ENCODE data around the gene IGF1R. TPM values are rescaled to one million over a fixed set of nuclear protein-coding genes. Genes with fewer than 3 reads are reported as not detected.
A peak's percentile ranks its signal among the peaks of the same experiment; 100 is the strongest.

IGF1R gene
- total and polyA plus RNA-seq, 3 experiments from 2014 or later: 2.1 to 11.3 (median 10.9) TPM

DNA sequence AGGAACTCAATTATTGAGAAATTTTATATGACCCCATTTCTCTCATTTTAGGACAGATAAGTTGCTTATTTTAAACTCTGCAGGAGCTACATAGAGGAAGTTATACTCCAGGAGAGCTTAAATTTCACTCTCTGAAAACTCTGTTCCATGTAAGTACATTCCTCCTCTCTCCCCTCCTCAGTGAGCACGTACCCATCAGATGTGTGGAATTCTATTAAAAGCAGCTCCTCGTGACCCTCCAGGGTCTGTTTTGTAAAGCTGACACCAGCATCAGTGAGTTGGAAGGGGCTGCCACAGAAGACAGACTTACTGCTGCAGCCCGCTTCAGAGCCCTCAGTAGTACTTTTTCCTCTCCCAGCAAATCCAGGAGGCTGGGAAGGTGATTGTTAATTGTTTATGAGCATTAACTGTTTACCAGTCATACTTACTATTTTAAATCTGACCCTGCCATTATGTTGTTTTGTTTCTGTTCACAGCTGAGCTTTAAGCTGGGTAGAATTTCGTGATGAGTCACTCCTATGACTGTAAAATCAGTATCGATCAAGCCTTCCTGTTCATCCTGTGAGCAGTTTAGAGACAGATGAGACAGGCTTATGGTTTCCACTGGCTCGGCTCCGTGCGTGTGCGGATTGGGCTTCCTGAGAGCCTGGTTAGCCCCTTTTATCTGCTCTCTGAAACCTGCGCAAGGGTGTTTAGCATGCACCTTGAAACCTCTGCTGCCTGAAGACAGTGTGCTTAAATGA, 20.4 kb downstream of the IGF1R start:
- Histone ChIP-seq H3K9me3 (ENCODE audit: low read length) (no peaks in the 10 kb centered on the region), H3K4me1 (ENCODE audit: insufficient read depth, low read length) (peaks cover 30% of the 10 kb centered on the region), H3K4me3 (ENCODE audit: low read length) (no peak overlapping the region), H3K27ac (ENCODE audit: low read depth, low read length) (no peak overlapping the region), H3K27me3 (ENCODE audit: insufficient read depth, low read length, poor library complexity, severe bottlenecking) (no peaks in the 10 kb centered on the region), H3K36me3 (ENCODE audit: insufficient read depth, low read length) (no peaks in the 10 kb centered on the region)
- Mint-ChIP-seq H3K27me3 (peaks cover 1 to 4% of the 10 kb centered on the region in 2 donors), H3K36me3 (no peaks in the 10 kb centered on the region), H3K27ac (peak overlapping the region in 3 of 8 donors; percentile 29 to 65 (median 63)), H3K4me1 (peaks cover 5 to 16% (median 13%) of the 10 kb centered on the region in 3 donors), H3K4me3 (no peak overlapping the region), H3K9me3 (no peaks in the 10 kb centered on the region)
- no peak for DNase-seq
- POLR2A ChIA-PET: no interaction called here
- CTCF ChIA-PET: interaction anchor here (0.5 kb wide), 1 partner anchor 85 kb away, joined by 3 read pairs; no protein-coding TSS in a partner anchor

DNA sequence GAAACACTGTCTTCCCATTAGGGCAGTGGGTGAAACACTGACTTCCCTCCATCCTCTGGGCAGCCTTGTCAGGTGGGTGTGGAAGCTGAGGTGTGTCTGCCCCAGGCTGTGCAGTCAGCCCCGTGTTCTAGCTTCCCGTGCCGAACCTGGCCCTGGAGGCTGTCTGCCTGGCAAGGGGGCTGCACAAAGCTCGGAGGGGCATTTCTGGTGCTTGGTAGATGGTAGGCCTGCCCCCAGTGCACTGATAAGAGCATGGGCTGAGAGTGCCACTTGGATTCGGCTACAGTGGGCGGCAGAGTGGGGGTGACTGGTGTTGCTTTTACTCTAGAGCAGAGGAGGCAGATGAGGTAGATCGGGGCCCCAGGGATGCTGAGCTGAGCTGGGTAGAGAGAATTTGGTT, 21.3 kb downstream of the IGF1R start:
- Mint-ChIP-seq H3K4me1 (peaks cover 4 to 16% (median 13%) of the 10 kb centered on the region in 3 donors), H3K36me3 (no peaks in the 10 kb centered on the region), H3K27ac (no peak overlapping the region), H3K9me3 (no peaks in the 10 kb centered on the region), H3K4me3 (no peak overlapping the region), H3K27me3 (peaks cover 1 to 4% of the 10 kb centered on the region in 2 donors)
- DNase-seq: no peak
- Histone ChIP-seq H3K36me3 (ENCODE audit: insufficient read depth, low read length) (no peaks in the 10 kb centered on the region), H3K27me3 (ENCODE audit: insufficient read depth, low read length, poor library complexity, severe bottlenecking) (no peaks in the 10 kb centered on the region), H3K9me3 (ENCODE audit: low read length) (no peaks in the 10 kb centered on the region), H3K27ac (ENCODE audit: low read depth, low read length) (no peak overlapping the region), H3K4me1 (ENCODE audit: insufficient read depth, low read length) (peaks cover 30% of the 10 kb centered on the region), H3K4me3 (ENCODE audit: low read length) (no peak overlapping the region)
- ChIA-PET CTCF (interaction anchor here (0.5 kb wide), 1 partner anchor 84 kb away, joined by 3 read pairs; no protein-coding TSS in a partner anchor), POLR2A (no interaction called here)

DNA sequence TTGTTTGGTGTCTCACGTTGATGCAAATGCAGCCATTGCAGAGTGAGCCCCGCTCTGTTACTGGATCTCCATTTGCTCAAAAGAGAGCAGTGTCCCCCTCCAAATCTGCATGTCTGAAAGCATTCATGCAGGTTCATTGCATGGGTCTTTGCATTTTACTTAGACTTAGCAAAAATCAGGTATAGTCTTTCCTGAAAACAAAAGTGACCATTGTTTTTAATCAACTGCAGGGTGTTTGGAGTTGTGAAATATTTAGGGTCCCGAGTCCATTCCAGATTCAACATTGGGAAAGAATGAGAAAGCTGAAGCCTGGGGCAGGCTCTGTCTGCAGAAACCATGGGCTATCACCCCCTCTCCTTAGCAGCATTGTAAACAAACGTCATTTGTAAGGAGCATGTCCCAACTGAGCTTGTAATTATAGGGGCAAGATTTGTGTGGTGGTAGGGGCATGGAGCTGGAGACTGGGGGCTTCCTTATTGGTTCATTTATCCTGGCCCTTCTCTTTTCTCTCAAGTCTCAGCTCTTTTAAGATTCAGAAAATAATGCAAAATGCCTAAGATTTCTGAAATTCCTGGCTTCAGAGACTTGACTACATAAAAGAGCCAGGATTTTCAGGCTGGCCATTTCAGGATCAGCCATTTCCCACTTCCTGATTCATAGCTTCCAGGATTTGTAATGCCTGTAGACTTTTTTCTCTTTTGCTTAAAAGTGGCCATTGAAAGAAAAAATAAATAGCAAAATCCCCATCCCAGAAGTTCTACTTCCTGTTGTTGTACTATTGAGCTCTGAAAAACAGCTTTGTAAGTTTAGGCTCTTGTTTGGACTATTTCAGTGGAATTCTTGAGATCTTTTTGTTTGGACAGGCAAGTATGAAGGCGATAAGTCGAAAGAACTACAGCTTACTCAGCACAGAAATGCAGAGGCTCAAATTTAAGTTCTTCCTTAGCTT, 23.0 kb downstream of the IGF1R start:
- Mint-ChIP-seq H3K36me3 (no peaks in the 10 kb centered on the region), H3K4me1 (peaks cover 4 to 16% (median 13%) of the 10 kb centered on the region in 3 donors), H3K4me3 (no peak overlapping the region), H3K9me3 (no peaks in the 10 kb centered on the region), H3K27me3 (peaks cover 1 to 4% of the 10 kb centered on the region in 2 donors), H3K27ac (peak overlapping the region in 1 of 8 donors; percentile 38)
- ChIA-PET POLR2A (no interaction called here), CTCF (interaction anchor here (0.9 kb wide), 1 partner anchor 12 kb away, joined by 6 read pairs; no protein-coding TSS in a partner anchor)
- H3K27me3 ChIP-seq (ENCODE audit: insufficient read depth, low read length, poor library complexity, severe bottlenecking): no peaks in the 10 kb centered on the region
- no peak overlapping the region for H3K4me3 ChIP-seq (ENCODE audit: low read length)
- H3K36me3 ChIP-seq (ENCODE audit: insufficient read depth, low read length): no peaks in the 10 kb centered on the region
- DNase-seq: no peak
- no peaks in the 10 kb centered on the region for H3K9me3 ChIP-seq (ENCODE audit: low read length)
- H3K27ac ChIP-seq (ENCODE audit: low read depth, low read length): no peak overlapping the region
- H3K4me1 ChIP-seq (ENCODE audit: insufficient read depth, low read length): peaks cover 30% of the 10 kb centered on the region

DNA sequence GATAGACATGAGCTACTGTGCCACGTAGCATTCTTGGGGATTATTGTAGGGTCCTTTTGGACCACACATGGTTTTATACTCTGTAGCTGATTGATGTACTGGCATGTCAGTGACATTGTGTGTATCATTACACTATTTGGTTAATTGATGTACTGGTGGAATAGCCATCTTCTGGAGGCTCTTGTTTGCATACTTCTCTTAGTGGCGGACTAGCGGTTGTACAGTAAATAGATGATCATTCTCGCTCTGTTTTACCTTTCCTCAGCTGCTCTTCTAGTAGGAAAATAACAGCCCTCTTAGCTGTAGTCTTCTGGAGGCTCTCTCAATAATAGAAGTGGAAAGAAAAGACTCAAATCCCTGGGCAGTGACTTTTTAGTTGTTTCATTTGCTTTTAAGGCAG, 24.8 kb downstream of the IGF1R start:
- no peaks in the 10 kb centered on the region for H3K9me3 Mint-ChIP-seq
- H3K27ac Mint-ChIP-seq: peak overlapping the region in 1 of 8 donors; percentile 30
- peaks cover 4 to 16% (median 13%) of the 10 kb centered on the region in 3 donors for H3K4me1 Mint-ChIP-seq
- Histone ChIP-seq H3K27me3 (ENCODE audit: insufficient read depth, low read length, poor library complexity, severe bottlenecking) (no peaks in the 10 kb centered on the region), H3K4me3 (ENCODE audit: low read length) (no peak overlapping the region), H3K27ac (ENCODE audit: low read depth, low read length) (no peak overlapping the region), H3K4me1 (ENCODE audit: insufficient read depth, low read length) (peaks cover 30% of the 10 kb centered on the region), H3K36me3 (ENCODE audit: insufficient read depth, low read length) (no peaks in the 10 kb centered on the region), H3K9me3 (ENCODE audit: low read length) (no peaks in the 10 kb centered on the region)
- no peak for DNase-seq
- ChIA-PET POLR2A (no interaction called here), CTCF (no interaction called here)
- no peaks in the 10 kb centered on the region for H3K36me3 Mint-ChIP-seq
- H3K27me3 Mint-ChIP-seq: peaks cover 0 to 4% of the 10 kb centered on the region in 2 donors
- no peak overlapping the region for H3K4me3 Mint-ChIP-seq

DNA sequence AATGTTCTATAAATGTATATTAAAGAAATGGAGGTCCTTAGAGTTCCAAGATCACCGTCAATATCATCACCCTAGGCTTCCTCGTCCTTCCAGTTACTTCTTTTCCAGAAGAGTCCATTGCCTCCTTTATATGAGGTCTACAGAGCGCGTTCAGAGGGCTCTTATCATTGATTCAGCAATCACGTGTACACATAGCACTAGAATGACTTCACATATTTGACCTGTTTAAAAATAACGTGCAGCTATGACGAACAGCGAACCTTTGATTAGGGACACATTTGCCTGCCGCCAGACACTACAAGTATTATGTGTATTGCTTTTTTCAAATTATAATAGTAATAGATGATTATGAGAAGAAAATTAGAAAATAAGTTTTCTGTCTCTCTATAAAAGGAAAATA, 26.0 kb downstream of the IGF1R start:
- H3K27me3 Mint-ChIP-seq: peaks cover under 1 to 1% of the 10 kb centered on the region in 2 donors
- H3K4me1 Mint-ChIP-seq: peaks cover 4 to 8% (median 7%) of the 10 kb centered on the region in 3 donors
- CTCF ChIA-PET: no interaction called here

DNA sequence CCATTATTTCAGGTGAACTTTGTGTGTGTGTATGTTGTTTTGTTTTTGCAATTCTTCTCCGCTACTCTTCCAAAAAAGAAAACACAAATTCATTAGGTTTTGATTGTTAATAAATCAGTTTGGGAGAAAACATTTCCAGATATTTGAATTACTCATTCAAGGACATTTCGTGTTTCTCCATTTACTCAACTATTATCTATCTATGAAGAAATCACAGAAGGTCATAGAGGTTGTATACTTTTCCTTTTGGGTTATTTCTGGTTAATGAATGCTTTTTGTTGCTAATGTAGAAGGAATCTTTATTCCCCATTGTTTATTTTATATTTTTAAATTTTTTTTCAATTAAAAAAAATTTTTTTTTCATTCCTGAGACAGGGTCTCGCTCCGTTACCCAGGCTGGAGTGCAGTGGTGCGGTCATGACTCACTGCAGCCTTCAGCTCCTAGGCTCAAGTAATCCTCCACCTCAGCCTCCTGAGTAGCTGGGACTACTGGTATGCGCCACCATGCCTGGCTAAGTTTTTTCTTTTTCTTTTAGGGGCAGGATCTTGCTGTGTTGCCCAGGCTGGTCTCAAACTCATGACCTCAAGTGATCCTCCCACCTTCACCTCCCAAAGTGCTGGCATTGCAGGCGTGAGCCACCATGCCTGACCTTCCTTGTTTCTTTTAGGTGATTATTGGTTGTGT, 28.4 kb downstream of the IGF1R start:
- Histone ChIP-seq H3K4me1 (ENCODE audit: insufficient read depth, low read length) (no peaks in the 10 kb centered on the region), H3K27me3 (ENCODE audit: insufficient read depth, low read length, poor library complexity, severe bottlenecking) (no peaks in the 10 kb centered on the region), H3K4me3 (ENCODE audit: low read length) (no peak overlapping the region), H3K36me3 (ENCODE audit: insufficient read depth, low read length) (no peaks in the 10 kb centered on the region), H3K9me3 (ENCODE audit: low read length) (no peaks in the 10 kb centered on the region), H3K27ac (ENCODE audit: low read depth, low read length) (no peak overlapping the region)
- ChIA-PET CTCF (no interaction called here), POLR2A (interaction anchor here (0.6 kb wide), 1 partner anchor 290 kb away, joined by 3 read pairs; no protein-coding TSS in a partner anchor)
- Mint-ChIP-seq H3K4me3 (no peak overlapping the region), H3K9me3 (no peaks in the 10 kb centered on the region), H3K4me1 (peaks cover 4 to 6% (median 5%) of the 10 kb centered on the region in 3 donors), H3K27ac (no peak overlapping the region), H3K27me3 (peaks cover 0 to 1% of the 10 kb centered on the region in 2 donors), H3K36me3 (no peaks in the 10 kb centered on the region)
- no peak for DNase-seq

More for the DNA sequence above, 26.0 kb downstream of the IGF1R start:
- Histone ChIP-seq H3K27me3 (ENCODE audit: insufficient read depth, low read length, poor library complexity, severe bottlenecking) (no peaks in the 10 kb centered on the region), H3K9me3 (ENCODE audit: low read length) (no peaks in the 10 kb centered on the region), H3K27ac (ENCODE audit: low read depth, low read length) (no peak overlapping the region), H3K4me1 (ENCODE audit: insufficient read depth, low read length) (peaks cover 21% of the 10 kb centered on the region), H3K4me3 (ENCODE audit: low read length) (no peak overlapping the region), H3K36me3 (ENCODE audit: insufficient read depth, low read length) (no peaks in the 10 kb centered on the region)
- POLR2A ChIA-PET: no interaction called here
- H3K36me3 Mint-ChIP-seq: no peaks in the 10 kb centered on the region
- H3K4me3 Mint-ChIP-seq: no peak overlapping the region
- no peaks in the 10 kb centered on the region for H3K9me3 Mint-ChIP-seq
- no peak overlapping the region for H3K27ac Mint-ChIP-seq
- no peak for DNase-seq

DNA sequence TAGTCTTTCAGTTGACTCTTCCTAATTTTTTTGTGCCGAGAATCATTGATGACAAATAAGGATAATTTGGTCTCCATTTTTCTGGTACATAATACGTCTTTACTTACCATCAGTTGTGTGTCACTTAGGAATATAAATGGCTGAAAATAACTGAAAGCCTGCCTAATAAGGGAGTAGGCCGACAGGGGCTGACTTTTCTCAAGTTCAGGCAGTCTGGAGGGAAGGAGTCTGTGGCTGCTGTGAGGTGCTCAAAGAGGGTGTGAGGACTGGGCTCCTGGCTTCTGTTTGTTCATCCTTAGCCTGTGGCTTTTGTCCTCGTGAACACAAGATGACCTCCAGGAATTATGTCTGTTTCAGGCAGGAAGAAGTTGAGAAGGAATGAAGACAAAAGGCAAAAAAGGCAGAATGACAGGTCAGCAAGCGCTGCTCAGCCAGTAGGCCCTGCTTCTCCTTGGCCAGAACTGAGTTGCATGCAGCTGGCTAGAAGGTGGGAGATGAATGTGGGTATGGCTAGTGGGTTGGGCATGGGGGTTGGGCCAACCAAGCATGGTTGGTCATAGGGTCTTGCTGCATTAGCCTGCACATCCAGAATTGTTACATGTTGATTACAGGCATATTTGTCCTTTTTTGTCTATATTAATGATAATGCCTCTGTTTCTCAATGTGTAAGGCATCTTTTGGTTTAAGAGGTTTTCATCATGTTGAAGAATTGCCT, 29.2 kb downstream of the IGF1R start:
- no peak for DNase-seq
- Mint-ChIP-seq H3K36me3 (no peaks in the 10 kb centered on the region), H3K27ac (peak overlapping the region in 1 of 8 donors; percentile 52), H3K9me3 (no peaks in the 10 kb centered on the region), H3K4me3 (no peak overlapping the region), H3K27me3 (peaks cover 0 to 1% of the 10 kb centered on the region in 2 donors), H3K4me1 (peaks cover 6 to 11% (median 9%) of the 10 kb centered on the region in 3 donors)
- POLR2A ChIA-PET: interaction anchor here (0.7 kb wide), 1 partner anchor 13 kb away, joined by 5 read pairs; no protein-coding TSS in a partner anchor
- Histone ChIP-seq H3K36me3 (ENCODE audit: insufficient read depth, low read length) (no peaks in the 10 kb centered on the region), H3K9me3 (ENCODE audit: low read length) (no peaks in the 10 kb centered on the region), H3K4me1 (ENCODE audit: insufficient read depth, low read length) (no peaks in the 10 kb centered on the region), H3K27me3 (ENCODE audit: insufficient read depth, low read length, poor library complexity, severe bottlenecking) (no peaks in the 10 kb centered on the region), H3K27ac (ENCODE audit: low read depth, low read length) (no peak overlapping the region), H3K4me3 (ENCODE audit: low read length) (no peak overlapping the region)
- CTCF ChIA-PET: no interaction called here

Data from CD8-positive, alpha-beta memory T cell (primary cell).